Right lobe of liver (tissue), 4 donors: ENCODE results near the gene HBD.

Experiments
- POLR2A ChIP-seq: fragments of 450-650 bp; IDR thresholded peaks from one replicate; pipeline ENCODE4 v1.6.1; 2017; ENCODE audit warnings: antibody characterized with exemption, mild to moderate bottlenecking
- TF ChIP-seq, protein P1 (sequence below), 4 donors: fragments of 200-600 bp in 3 of 4; fragments of 450-650 bp in 1 of 4; IDR thresholded peaks; one replicate each; pipeline versions ENCODE4 v1.5.1 to v1.8.0; 2016 to 2022; ENCODE audit warnings: antibody characterized with exemption in 4 of 4, mild to moderate bottlenecking in 2 of 4
- donor health status: DM: no; HTN: no; CAD: no.
- donor health status: DM: no; HTN: no; CAD: no.
- donor health status: DM: no; HTN: yes; CAD: no.

- TF ChIP-seq, protein P1, sequence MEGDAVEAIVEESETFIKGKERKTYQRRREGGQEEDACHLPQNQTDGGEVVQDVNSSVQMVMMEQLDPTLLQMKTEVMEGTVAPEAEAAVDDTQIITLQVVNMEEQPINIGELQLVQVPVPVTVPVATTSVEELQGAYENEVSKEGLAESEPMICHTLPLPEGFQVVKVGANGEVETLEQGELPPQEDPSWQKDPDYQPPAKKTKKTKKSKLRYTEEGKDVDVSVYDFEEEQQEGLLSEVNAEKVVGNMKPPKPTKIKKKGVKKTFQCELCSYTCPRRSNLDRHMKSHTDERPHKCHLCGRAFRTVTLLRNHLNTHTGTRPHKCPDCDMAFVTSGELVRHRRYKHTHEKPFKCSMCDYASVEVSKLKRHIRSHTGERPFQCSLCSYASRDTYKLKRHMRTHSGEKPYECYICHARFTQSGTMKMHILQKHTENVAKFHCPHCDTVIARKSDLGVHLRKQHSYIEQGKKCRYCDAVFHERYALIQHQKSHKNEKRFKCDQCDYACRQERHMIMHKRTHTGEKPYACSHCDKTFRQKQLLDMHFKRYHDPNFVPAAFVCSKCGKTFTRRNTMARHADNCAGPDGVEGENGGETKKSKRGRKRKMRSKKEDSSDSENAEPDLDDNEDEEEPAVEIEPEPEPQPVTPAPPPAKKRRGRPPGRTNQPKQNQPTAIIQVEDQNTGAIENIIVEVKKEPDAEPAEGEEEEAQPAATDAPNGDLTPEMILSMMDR (IDR thresholded peaks at IDR 0.05), result no peak
- no peak for TF ChIP-seq POLR2A
These were observed 36.7 kb downstream of the HBD start for GRCh38 chr11:5197536-5197935.
